ENCODE results near the gene SYN1. TPM values are rescaled to one million over a fixed set of nuclear protein-coding genes. Genes with fewer than 3 reads are reported as not detected.
A peak's percentile ranks its signal among the peaks of the same experiment; 100 is the strongest.

Gene SYN1
- total and polyA plus RNA-seq, 3 experiments from 2014 or later = 0.35 to 0.94 (median 0.60) TPM

DNA sequence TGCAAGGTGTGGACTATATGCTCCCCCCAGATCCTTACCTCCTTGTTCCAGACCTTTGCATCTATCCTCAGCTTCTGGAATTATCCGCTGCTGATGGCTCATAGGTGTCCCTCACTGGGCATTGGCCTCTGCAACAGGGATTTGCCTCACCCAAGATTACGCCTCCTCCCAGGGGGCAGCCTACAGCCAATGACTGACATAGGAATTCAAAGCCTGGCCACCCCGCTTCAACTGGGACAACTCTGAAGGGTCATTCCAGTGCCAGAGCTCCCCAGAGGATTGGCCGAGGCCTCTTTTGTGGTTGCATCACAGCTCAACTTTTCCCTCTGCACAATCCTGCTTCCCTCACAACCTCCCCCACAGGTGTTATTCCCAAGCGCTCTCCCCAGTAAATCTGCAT, 5.0 kb downstream of the SYN1 start:
- Histone ChIP-seq H3K4me3 (ENCODE audit: low read length) (no peak overlapping the region), H3K27ac (ENCODE audit: low read depth, low read length) (no peak overlapping the region), H3K27me3 (ENCODE audit: insufficient read depth, low read length, poor library complexity, severe bottlenecking) (no peaks in the 10 kb centered on the region), H3K9me3 (ENCODE audit: low read length) (no peaks in the 10 kb centered on the region), H3K36me3 (ENCODE audit: insufficient read depth, low read length) (no peaks in the 10 kb centered on the region), H3K4me1 (ENCODE audit: insufficient read depth, low read length) (no peaks in the 10 kb centered on the region)
- Mint-ChIP-seq H3K4me3 (no peak overlapping the region), H3K27ac (no peak overlapping the region), H3K36me3 (no peaks in the 10 kb centered on the region), H3K4me1 (peaks cover 0 to 4% (median 0%) of the 10 kb centered on the region in 3 donors), H3K27me3 (peaks cover 3 to 12% of the 10 kb centered on the region in 2 donors), H3K9me3 (no peaks in the 10 kb centered on the region)
- ChIA-PET POLR2A (no interaction called here), CTCF (no interaction called here)
- DNase-seq = no peak

DNA sequence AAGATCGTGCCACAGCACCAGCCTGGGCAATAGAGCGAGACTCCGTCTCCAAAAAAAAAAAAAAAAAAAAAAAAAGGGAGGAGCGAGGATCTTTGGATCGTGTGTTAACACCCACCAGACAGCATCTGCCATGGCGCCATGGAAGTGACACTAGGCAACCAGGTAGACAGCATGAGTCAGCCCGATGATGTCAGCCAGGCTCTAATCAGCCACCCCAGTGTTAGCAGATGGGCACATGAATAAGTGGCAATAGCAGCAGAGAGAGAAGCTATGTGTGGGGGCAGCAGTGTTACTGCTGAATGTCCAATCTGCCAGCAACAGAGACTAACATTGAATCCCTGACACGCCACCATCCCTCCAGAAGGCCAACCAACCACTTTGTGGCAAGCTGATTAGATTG, 6.6 kb downstream of the SYN1 start:
- Histone ChIP-seq H3K9me3 (ENCODE audit: low read length) (no peaks in the 10 kb centered on the region), H3K4me3 (ENCODE audit: low read length) (no peak overlapping the region), H3K27ac (ENCODE audit: low read depth, low read length) (no peak overlapping the region), H3K36me3 (ENCODE audit: insufficient read depth, low read length) (no peaks in the 10 kb centered on the region), H3K4me1 (ENCODE audit: insufficient read depth, low read length) (no peaks in the 10 kb centered on the region), H3K27me3 (ENCODE audit: insufficient read depth, low read length, poor library complexity, severe bottlenecking) (no peaks in the 10 kb centered on the region)
- no peaks in the 10 kb centered on the region for H3K36me3 Mint-ChIP-seq
- no peak overlapping the region for H3K4me3 Mint-ChIP-seq
- H3K27me3 Mint-ChIP-seq = peaks cover 0 to 10% of the 10 kb centered on the region in 2 donors
- DNase-seq = no peak
- ChIA-PET POLR2A (no interaction called here), CTCF (no interaction called here)
- H3K27ac Mint-ChIP-seq = no peak overlapping the region
- H3K9me3 Mint-ChIP-seq = no peaks in the 10 kb centered on the region
- H3K4me1 Mint-ChIP-seq = no peaks in the 10 kb centered on the region

DNA sequence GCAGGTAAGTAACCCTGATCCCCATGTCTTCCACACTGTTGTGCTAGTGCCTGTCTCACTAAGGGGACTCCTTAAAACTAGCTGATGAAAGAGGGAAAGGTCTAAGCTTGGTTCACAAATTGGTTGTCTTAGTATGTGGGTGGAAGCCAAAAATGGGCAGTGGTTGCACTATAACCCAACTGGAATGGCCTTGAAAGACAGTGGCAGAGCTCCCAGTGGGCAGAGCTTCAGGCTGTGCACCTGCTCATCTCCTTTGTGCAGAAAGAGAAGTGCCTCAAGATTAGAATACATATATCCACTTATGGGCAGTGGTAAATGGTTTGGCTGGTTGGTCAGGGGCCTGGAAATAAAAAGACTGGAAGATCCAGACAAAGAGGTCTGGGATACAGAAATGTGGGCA, 7.2 kb downstream of the SYN1 start:
- Mint-ChIP-seq H3K27ac (no peak overlapping the region), H3K36me3 (no peaks in the 10 kb centered on the region), H3K4me3 (no peak overlapping the region), H3K9me3 (no peaks in the 10 kb centered on the region), H3K27me3 (peaks cover 0 to 9% of the 10 kb centered on the region in 2 donors), H3K4me1 (no peaks in the 10 kb centered on the region)
- ChIA-PET POLR2A (no interaction called here), CTCF (no interaction called here)
- no peak overlapping the region for H3K4me3 ChIP-seq (ENCODE audit: low read length)
- H3K36me3 ChIP-seq (ENCODE audit: insufficient read depth, low read length) = no peaks in the 10 kb centered on the region
- H3K4me1 ChIP-seq (ENCODE audit: insufficient read depth, low read length) = no peaks in the 10 kb centered on the region
- no peaks in the 10 kb centered on the region for H3K27me3 ChIP-seq (ENCODE audit: insufficient read depth, low read length, poor library complexity, severe bottlenecking)
- H3K27ac ChIP-seq (ENCODE audit: low read depth, low read length) = no peak overlapping the region
- no peaks in the 10 kb centered on the region for H3K9me3 ChIP-seq (ENCODE audit: low read length)
- no peak for DNase-seq

DNA sequence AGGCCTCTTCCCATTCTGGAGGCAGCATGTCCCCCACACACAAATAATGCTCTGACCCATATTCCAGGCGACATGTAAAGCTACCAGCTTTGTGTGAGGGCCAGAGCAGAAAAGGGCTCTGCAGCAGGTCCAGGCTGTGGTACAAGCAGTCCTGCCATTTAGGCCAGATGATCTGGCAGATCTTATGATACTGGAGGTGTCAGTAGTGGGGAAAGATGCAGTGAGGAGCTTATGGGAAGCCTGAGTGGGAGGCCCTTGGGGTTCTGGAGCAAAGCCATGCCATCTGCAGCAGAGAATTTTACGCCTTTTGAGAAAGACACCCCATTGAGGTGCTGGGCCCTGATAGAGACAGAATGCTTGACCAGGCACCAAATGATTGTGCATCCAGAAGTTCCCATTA, 7.7 kb downstream of the SYN1 start:
- ChIA-PET CTCF (no interaction called here), POLR2A (no interaction called here)
- Mint-ChIP-seq H3K9me3 (no peaks in the 10 kb centered on the region), H3K27me3 (peaks cover 0 to 9% of the 10 kb centered on the region in 2 donors), H3K4me3 (no peak overlapping the region), H3K4me1 (no peaks in the 10 kb centered on the region), H3K27ac (peak overlapping the region in 1 of 8 donors; percentile 56), H3K36me3 (no peaks in the 10 kb centered on the region)
- H3K4me3 ChIP-seq (ENCODE audit: low read length) = no peak overlapping the region
- DNase-seq = no peak
- no peaks in the 10 kb centered on the region for H3K27me3 ChIP-seq (ENCODE audit: insufficient read depth, low read length, poor library complexity, severe bottlenecking)
- no peaks in the 10 kb centered on the region for H3K4me1 ChIP-seq (ENCODE audit: insufficient read depth, low read length)
- H3K27ac ChIP-seq (ENCODE audit: low read depth, low read length) = no peak overlapping the region
- H3K9me3 ChIP-seq (ENCODE audit: low read length) = no peaks in the 10 kb centered on the region
- no peaks in the 10 kb centered on the region for H3K36me3 ChIP-seq (ENCODE audit: insufficient read depth, low read length)

DNA sequence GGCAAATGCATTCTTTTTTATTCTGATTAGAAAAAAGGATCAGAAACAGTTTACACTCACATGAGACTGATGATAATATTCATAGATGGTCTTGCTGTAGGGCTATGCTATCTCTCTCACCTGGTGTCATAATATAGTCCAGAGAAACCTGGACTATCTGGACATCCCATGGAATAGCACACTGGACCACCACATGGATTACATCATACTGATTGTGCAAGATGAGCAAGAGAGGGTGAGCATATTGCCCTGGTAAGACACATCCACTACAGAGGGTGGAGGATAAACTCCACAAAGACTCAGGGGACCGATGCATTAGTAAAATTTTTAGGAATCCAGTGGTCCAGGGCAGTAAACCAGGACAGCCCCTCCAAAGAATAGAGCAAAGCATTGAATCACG, 8.2 kb downstream of the SYN1 start:
- Histone ChIP-seq H3K27me3 (ENCODE audit: insufficient read depth, low read length, poor library complexity, severe bottlenecking) (no peaks in the 10 kb centered on the region), H3K36me3 (ENCODE audit: insufficient read depth, low read length) (no peaks in the 10 kb centered on the region), H3K4me1 (ENCODE audit: insufficient read depth, low read length) (no peaks in the 10 kb centered on the region), H3K4me3 (ENCODE audit: low read length) (no peak overlapping the region), H3K9me3 (ENCODE audit: low read length) (no peaks in the 10 kb centered on the region), H3K27ac (ENCODE audit: low read depth, low read length) (no peak overlapping the region)
- no peak overlapping the region for H3K27ac Mint-ChIP-seq
- H3K9me3 Mint-ChIP-seq = no peaks in the 10 kb centered on the region
- ChIA-PET CTCF (no interaction called here), POLR2A (no interaction called here)
- peaks cover 0 to 6% of the 10 kb centered on the region in 2 donors for H3K27me3 Mint-ChIP-seq
- no peak overlapping the region for H3K4me3 Mint-ChIP-seq
- no peaks in the 10 kb centered on the region for H3K4me1 Mint-ChIP-seq
- DNase-seq = no peak
- no peaks in the 10 kb centered on the region for H3K36me3 Mint-ChIP-seq

DNA sequence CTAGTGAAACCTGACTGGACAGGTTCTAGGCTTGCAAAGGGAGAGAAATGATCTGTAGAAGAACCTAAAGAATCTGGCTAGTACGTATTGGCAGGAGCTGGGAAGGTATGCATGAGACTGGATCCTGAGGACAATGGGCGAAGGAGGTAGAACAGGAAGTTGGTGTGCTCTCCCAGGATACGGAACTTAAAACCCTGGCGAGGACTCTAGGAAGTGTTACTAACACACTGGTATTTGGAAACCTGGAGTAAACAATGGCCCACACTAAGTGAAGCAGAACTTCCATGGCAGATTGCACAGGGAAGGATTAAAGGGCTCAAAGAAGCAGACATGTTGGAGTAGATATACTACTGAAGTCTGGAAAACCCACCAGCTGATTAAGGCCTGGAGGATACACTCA, 9.1 kb downstream of the SYN1 start:
- H3K27ac Mint-ChIP-seq = no peak overlapping the region
- no peaks in the 10 kb centered on the region for H3K36me3 ChIP-seq (ENCODE audit: insufficient read depth, low read length)
- H3K36me3 Mint-ChIP-seq = no peaks in the 10 kb centered on the region
- no peak overlapping the region for H3K4me3 Mint-ChIP-seq
- H3K4me1 ChIP-seq (ENCODE audit: insufficient read depth, low read length) = no peaks in the 10 kb centered on the region
- no peaks in the 10 kb centered on the region for H3K9me3 ChIP-seq (ENCODE audit: low read length)
- DNase-seq = no peak
- H3K27me3 Mint-ChIP-seq = peaks cover 0 to 5% of the 10 kb centered on the region in 2 donors
- no peaks in the 10 kb centered on the region for H3K9me3 Mint-ChIP-seq
- no peaks in the 10 kb centered on the region for H3K4me1 Mint-ChIP-seq
- ChIA-PET POLR2A (no interaction called here), CTCF (no interaction called here)
- H3K27me3 ChIP-seq (ENCODE audit: insufficient read depth, low read length, poor library complexity, severe bottlenecking) = no peaks in the 10 kb centered on the region
- no peak overlapping the region for H3K4me3 ChIP-seq (ENCODE audit: low read length)
- no peak overlapping the region for H3K27ac ChIP-seq (ENCODE audit: low read depth, low read length)

DNA sequence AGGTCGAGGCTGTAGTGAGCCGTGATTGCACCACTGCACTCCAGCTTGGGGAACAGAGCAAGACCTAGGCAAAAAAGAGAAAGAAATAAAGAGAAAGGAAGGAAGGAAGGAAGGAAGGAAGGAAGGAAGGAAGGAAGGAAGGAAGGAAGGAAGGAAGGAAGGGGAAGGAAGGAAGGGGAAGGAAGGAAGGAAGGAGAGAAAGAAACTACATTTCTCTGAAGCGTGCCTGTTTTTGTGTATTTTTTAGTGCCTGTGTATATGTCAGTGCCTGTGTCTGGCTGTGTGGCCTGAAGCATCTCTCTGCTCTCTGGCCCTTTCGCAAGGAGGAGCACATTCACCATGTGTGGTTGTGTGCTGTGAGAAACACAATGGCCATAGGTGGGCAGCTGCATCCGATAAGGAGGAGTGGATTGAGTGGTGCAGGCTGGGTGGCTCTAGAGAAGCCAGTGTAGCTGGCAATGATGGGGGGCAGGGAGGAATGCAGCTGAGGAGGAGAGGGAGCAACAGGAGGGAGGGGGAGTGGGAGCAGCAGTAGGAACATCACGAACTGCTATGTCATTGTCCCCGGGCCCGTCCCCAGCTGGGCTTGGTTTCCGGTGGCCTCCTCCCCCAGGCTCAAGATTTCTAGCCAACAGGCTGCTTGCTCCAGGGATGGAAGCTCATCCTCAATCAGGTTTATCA, 11.4 kb downstream of the SYN1 start:
- Mint-ChIP-seq H3K36me3 (no peaks in the 10 kb centered on the region), H3K4me3 (no peak overlapping the region)
- POLR2A ChIA-PET = no interaction called here

DNA sequence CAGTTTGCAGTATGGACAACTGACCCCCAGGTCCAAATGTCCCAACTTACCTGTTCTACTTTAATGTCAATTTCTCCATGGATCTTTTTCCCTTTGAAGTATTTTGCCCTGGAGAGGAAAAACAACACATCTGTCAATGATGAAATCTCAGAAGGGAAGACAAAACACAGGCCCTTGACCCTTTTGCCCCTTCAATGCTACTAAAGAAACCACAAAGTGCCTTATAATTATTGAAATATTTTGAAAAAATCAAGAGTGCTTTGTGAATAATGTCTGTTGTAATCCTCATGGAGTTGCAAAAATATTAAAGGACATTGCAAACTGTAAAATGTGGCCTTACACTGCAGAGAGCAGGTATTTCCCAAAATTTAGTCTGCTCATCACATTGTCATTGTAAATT, 12.6 kb downstream of the SYN1 start:
- Mint-ChIP-seq H3K4me3 (no peak overlapping the region), H3K27ac (no peak overlapping the region), H3K4me1 (no peaks in the 10 kb centered on the region), H3K36me3 (no peaks in the 10 kb centered on the region), H3K9me3 (no peaks in the 10 kb centered on the region), H3K27me3 (peaks cover 0 to 10% of the 10 kb centered on the region in 2 donors)
- Histone ChIP-seq H3K4me1 (ENCODE audit: insufficient read depth, low read length) (no peaks in the 10 kb centered on the region), H3K27me3 (ENCODE audit: insufficient read depth, low read length, poor library complexity, severe bottlenecking) (no peaks in the 10 kb centered on the region), H3K4me3 (ENCODE audit: low read length) (no peak overlapping the region), H3K36me3 (ENCODE audit: insufficient read depth, low read length) (no peaks in the 10 kb centered on the region), H3K9me3 (ENCODE audit: low read length) (no peaks in the 10 kb centered on the region), H3K27ac (ENCODE audit: low read depth, low read length) (no peak overlapping the region)
- POLR2A ChIA-PET = no interaction called here
- CTCF ChIA-PET = no interaction called here
- DNase-seq = no peak

More for the DNA sequence above, 11.4 kb downstream of the SYN1 start:
- Histone ChIP-seq H3K4me3 (ENCODE audit: low read length) (no peak overlapping the region), H3K4me1 (ENCODE audit: insufficient read depth, low read length) (no peaks in the 10 kb centered on the region), H3K36me3 (ENCODE audit: insufficient read depth, low read length) (no peaks in the 10 kb centered on the region), H3K27ac (ENCODE audit: low read depth, low read length) (no peak overlapping the region), H3K27me3 (ENCODE audit: insufficient read depth, low read length, poor library complexity, severe bottlenecking) (no peaks in the 10 kb centered on the region), H3K9me3 (ENCODE audit: low read length) (no peaks in the 10 kb centered on the region)
- H3K9me3 Mint-ChIP-seq = no peaks in the 10 kb centered on the region
- H3K4me1 Mint-ChIP-seq = no peaks in the 10 kb centered on the region
- CTCF ChIA-PET = no interaction called here
- peaks cover 0 to 10% of the 10 kb centered on the region in 2 donors for H3K27me3 Mint-ChIP-seq
- H3K27ac Mint-ChIP-seq = peak overlapping the region in 1 of 8 donors; percentile 44
- DNase-seq = no peak

DNA sequence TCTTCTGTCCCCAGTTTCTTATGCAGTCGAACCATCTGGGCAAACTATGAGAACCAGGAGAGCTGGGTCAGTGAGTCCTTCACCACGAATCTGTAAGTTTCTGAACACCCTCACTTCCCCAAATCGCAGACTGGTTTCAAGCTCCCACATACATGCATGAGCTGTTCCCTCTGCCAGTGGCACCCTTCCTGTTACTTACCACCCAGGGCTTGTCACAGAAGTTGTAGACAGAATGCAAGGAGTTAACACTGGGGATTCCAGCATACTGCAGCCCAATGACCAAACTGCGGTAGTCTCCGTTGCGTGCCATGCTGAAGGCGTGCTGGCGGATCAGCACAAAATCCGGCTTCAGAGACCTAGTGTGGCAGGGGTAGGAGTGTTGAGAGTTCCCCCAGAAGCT, 14.6 kb downstream of the SYN1 start:
- Histone ChIP-seq H3K4me3 (ENCODE audit: low read length) (no peak overlapping the region), H3K27ac (ENCODE audit: low read depth, low read length) (no peak overlapping the region), H3K4me1 (ENCODE audit: insufficient read depth, low read length) (no peaks in the 10 kb centered on the region), H3K27me3 (ENCODE audit: insufficient read depth, low read length, poor library complexity, severe bottlenecking) (no peaks in the 10 kb centered on the region), H3K9me3 (ENCODE audit: low read length) (no peaks in the 10 kb centered on the region), H3K36me3 (ENCODE audit: insufficient read depth, low read length) (no peaks in the 10 kb centered on the region)
- peaks cover 0 to 4% (median under 1%) of the 10 kb centered on the region in 5 donors for H3K9me3 Mint-ChIP-seq
- ChIA-PET POLR2A (no interaction called here), CTCF (no interaction called here)
- DNase-seq = no peak
- H3K4me1 Mint-ChIP-seq = no peaks in the 10 kb centered on the region
- no peak overlapping the region for H3K4me3 Mint-ChIP-seq
- H3K27me3 Mint-ChIP-seq = peaks cover 0 to 7% of the 10 kb centered on the region in 2 donors
- no peak overlapping the region for H3K27ac Mint-ChIP-seq
- no peaks in the 10 kb centered on the region for H3K36me3 Mint-ChIP-seq

Data from CD8-positive, alpha-beta memory T cell (primary cell).